ENCODE results near the gene GLRX2.

- no peak for TF ChIP-seq CTCF (IDR thresholded peaks at IDR 0.05)
- TF ChIP-seq EZH2 (IDR thresholded peaks at IDR 0.05), result no peak
- TF ChIP-seq EZH2phosphoT487 (IDR thresholded peaks at IDR 0.05), result no peak
Measured at GRCh38 chr1:193103759-193104501, 1.3 kb downstream of the GLRX2 start.
